ENCODE measurements around the gene SPIN2B. TPM values are rescaled to one million over a fixed set of nuclear protein-coding genes. Genes with fewer than 3 reads are reported as not detected.
"Not testable (repeated sequence)": the region's sequence is repeated elsewhere in the genome, so short reads cannot be mapped to it uniquely, and the experiment has no call there.

Gene SPIN2B
- total RNA-seq, 2 experiments from 2014 or later = 5.2 to 6.0 TPM

DNA sequence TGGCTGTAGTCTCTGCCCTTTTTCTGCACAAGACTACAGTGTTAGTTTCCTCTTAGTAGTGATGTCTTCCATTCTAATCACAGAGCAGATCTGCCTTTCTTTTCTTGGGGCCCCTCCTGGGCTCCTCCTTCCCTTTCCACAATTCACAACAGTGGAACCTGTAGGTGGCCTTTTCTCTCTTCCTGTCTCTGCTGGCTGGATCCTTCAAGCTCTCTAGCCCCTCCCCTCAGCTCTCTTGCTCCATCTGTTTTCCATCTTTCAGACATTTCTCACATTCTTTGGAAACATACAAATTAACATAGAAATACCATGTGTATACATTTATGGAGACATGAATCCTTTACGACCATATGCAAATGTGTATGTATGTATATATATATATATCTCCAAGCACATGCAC, 16.2 kb upstream of the SPIN2B start:
- intact Hi-C loops (cut with micrococcal nuclease) = no loop called here
- peaks cover 5% of the 10 kb centered on the region for H3K4me1 Mint-ChIP-seq (ENCODE audit: low read depth)
- no peaks in the 10 kb centered on the region for H3K9me3 Mint-ChIP-seq
- CTCF ChIA-PET = no interaction called here
- H3K4me3 Mint-ChIP-seq = no peak overlapping the region
- no peak for DNase-seq
- no peak overlapping the region for H3K27ac Mint-ChIP-seq
- H3K27me3 Mint-ChIP-seq = no peaks in the 10 kb centered on the region
- no peaks in the 10 kb centered on the region for H3K36me3 Mint-ChIP-seq (ENCODE audit: low read depth)
- ATAC-seq = no peak
- TF ChIP-seq, protein P1, sequence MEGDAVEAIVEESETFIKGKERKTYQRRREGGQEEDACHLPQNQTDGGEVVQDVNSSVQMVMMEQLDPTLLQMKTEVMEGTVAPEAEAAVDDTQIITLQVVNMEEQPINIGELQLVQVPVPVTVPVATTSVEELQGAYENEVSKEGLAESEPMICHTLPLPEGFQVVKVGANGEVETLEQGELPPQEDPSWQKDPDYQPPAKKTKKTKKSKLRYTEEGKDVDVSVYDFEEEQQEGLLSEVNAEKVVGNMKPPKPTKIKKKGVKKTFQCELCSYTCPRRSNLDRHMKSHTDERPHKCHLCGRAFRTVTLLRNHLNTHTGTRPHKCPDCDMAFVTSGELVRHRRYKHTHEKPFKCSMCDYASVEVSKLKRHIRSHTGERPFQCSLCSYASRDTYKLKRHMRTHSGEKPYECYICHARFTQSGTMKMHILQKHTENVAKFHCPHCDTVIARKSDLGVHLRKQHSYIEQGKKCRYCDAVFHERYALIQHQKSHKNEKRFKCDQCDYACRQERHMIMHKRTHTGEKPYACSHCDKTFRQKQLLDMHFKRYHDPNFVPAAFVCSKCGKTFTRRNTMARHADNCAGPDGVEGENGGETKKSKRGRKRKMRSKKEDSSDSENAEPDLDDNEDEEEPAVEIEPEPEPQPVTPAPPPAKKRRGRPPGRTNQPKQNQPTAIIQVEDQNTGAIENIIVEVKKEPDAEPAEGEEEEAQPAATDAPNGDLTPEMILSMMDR (IDR thresholded peaks at IDR 0.05) = no peak
- POLR2A ChIA-PET = no interaction called here

DNA sequence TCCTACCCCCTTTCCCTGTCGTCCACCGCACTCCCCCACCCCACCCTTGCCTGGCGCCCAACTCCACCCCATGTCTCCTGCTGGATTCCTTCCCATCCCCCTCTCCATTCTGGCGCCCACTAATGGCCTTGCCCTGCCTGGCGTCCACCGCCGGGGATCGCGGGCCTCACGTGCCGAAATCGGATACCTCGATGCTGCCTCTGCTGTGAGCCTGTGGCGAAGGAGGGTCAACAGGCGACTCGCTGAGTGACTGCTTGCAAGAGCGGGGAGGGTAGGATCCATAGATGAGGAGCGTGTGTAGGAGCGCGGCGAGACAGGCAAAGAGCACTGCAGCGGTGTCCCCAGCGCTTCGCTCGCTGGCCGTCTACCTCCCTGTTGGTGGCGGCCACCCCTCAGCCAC, 15.7 kb upstream of the SPIN2B start, which contains the start of gene SPIN2A:
SPIN2A (minus strand) TSS at position 325 of the 400 bp plus-strand sequence. CDS start 800 bp downstream, outside the sequence.
- H3K36me3 Mint-ChIP-seq (ENCODE audit: low read depth); H3K9me3 Mint-ChIP-seq; H3K4me1 Mint-ChIP-seq (ENCODE audit: low read depth); DNase-seq; H3K27ac Mint-ChIP-seq; ATAC-seq; POLR2A ChIA-PET; CTCF ChIA-PET; intact Hi-C loops (cut with micrococcal nuclease); H3K27me3 Mint-ChIP-seq; H3K4me3 Mint-ChIP-seq: not testable (repeated sequence)

DNA sequence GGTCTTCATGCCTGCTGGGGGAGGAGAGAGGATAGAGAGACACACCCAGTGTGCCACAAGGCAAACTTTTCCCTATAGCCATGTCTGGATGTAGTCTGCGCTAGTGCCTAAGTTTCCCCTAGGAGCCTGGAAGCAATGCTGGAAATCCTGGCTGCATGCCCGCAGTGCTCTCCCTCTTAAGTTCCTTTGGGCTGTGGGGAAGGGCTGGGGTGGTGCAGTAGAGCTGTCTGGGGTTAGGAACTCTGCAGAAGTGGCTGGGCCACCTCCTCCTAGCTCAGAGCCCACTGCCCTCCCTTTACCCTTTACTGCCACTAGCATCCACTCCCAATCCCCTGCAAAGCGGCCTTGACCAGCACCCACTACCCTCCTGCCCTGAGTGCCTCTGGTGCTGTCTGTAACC, 15.2 kb upstream of the SPIN2B start:
- H3K4me3 Mint-ChIP-seq; DNase-seq; POLR2A ChIA-PET; ATAC-seq; H3K36me3 Mint-ChIP-seq (ENCODE audit: low read depth); H3K27ac Mint-ChIP-seq; H3K9me3 Mint-ChIP-seq; H3K4me1 Mint-ChIP-seq (ENCODE audit: low read depth); CTCF ChIA-PET; H3K27me3 Mint-ChIP-seq; intact Hi-C loops (cut with micrococcal nuclease): not testable (repeated sequence)

DNA sequence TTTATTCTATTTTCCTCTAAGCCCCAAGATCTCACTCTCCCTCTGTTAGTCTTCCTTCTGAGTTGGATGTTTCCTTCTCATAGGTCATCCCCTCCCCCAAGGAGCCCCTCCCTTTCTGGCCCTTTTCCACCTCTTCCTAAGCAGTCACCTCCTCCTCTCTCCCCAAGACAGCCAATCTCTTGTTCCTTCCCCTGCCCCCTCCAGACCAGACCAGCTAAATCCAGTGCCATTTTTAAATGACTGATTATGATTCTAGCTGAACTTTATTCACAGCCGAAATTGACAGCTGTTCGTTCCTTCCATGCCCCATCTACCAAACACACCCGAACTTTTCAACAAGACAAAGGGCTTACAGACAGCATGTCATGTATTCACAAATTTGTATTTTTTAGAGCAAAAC, 13.9 kb upstream of the SPIN2B start:
- no peak overlapping the region for H3K4me3 Mint-ChIP-seq
- intact Hi-C loops (cut with micrococcal nuclease) = no loop called here
- H3K36me3 Mint-ChIP-seq (ENCODE audit: low read depth) = no peaks in the 10 kb centered on the region
- no peaks in the 10 kb centered on the region for H3K4me1 Mint-ChIP-seq (ENCODE audit: low read depth)
- POLR2A ChIA-PET = no interaction called here
- no peaks in the 10 kb centered on the region for H3K27me3 Mint-ChIP-seq
- ATAC-seq (no peak), DNase-seq (no peak)
- CTCF ChIA-PET = no interaction called here
- TF ChIP-seq, protein P1 (IDR thresholded peaks at IDR 0.05) = no peak
- no peaks in the 10 kb centered on the region for H3K9me3 Mint-ChIP-seq
- H3K27ac Mint-ChIP-seq = no peak overlapping the region

DNA sequence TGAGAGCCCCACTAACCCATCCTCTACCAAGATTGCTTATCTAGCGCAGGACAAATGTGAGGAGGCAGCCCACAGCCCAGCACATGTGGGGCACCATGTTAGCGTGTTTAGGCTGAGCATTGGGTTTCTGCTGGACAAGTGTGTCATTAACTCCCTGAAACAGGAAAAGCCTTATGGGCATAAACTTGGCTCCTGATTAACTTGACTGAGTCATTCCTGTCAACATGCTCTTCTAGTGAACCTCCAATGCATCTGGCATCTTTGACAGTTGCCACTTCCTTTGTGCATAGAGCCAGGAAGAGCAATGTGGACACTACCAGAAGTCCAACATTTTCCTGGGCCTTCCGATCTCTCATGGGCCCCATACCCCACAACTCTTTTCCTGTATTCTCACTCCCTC, 13.4 kb upstream of the SPIN2B start:
- no peak overlapping the region for H3K4me3 Mint-ChIP-seq
- no peak overlapping the region for H3K27ac Mint-ChIP-seq
- H3K36me3 Mint-ChIP-seq (ENCODE audit: low read depth) = no peaks in the 10 kb centered on the region
- H3K4me1 Mint-ChIP-seq (ENCODE audit: low read depth) = no peaks in the 10 kb centered on the region
- intact Hi-C loops (cut with micrococcal nuclease) = no loop called here
- no peaks in the 10 kb centered on the region for H3K27me3 Mint-ChIP-seq
- ChIA-PET POLR2A (no interaction called here), CTCF (no interaction called here)
- ATAC-seq (no peak), DNase-seq (no peak)
- no peaks in the 10 kb centered on the region for H3K9me3 Mint-ChIP-seq
- TF ChIP-seq, protein P1 (IDR thresholded peaks at IDR 0.05) = no peak

DNA sequence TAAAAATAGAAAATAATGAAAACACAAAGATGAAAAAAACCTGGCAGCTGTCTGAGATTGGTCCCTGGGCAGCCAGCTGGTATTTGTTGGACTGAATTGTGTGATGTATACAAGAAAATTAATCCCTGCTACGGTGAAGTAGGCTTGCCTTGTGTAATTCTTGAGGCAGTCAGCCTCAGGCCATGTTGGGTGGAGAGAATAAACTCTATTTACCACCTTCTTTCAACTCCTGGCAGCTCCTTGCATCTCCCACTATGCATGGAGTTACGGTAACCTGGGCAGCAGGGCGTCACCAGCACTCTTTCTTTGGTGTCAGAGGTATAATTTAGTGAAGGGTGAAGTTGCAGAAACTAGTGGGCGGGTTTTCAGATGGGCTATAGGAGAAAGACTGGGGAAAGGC, 12.4 kb upstream of the SPIN2B start:
- no peaks in the 10 kb centered on the region for H3K36me3 Mint-ChIP-seq (ENCODE audit: low read depth)
- H3K27me3 Mint-ChIP-seq = no peaks in the 10 kb centered on the region
- no peak overlapping the region for H3K4me3 Mint-ChIP-seq
- no peaks in the 10 kb centered on the region for H3K9me3 Mint-ChIP-seq
- ChIA-PET POLR2A (no interaction called here), CTCF (no interaction called here)
- H3K27ac Mint-ChIP-seq = no peak overlapping the region
- DNase-seq (no peak), ATAC-seq (no peak)
- TF ChIP-seq, protein P1 (IDR thresholded peaks at IDR 0.05) = no peak
- intact Hi-C loops (cut with micrococcal nuclease) = no loop called here
- H3K4me1 Mint-ChIP-seq (ENCODE audit: low read depth) = no peaks in the 10 kb centered on the region

DNA sequence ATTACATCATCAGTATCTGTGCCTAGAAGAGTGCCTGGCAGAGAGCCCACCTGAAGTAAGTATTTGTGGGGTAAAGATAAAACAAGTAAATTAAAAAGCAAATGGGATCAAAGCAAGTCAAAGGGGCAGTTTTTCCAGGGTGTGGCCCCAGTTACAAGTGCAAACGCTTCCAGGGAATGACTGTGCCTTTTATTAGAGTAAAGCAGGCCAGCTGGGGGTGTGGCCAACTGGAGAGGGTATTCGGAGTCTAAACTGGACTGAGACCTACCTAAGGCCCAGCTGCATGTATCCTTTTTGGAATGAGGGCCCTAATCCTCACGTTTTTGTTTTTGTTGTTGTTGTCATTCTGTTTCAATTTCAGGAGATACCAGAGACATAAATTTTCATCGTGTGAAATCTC, 11.9 kb upstream of the SPIN2B start:
- ATAC-seq; DNase-seq; H3K4me3 Mint-ChIP-seq; H3K27me3 Mint-ChIP-seq; POLR2A ChIA-PET; H3K36me3 Mint-ChIP-seq (ENCODE audit: low read depth); H3K4me1 Mint-ChIP-seq (ENCODE audit: low read depth); H3K27ac Mint-ChIP-seq; intact Hi-C loops (cut with micrococcal nuclease); CTCF ChIA-PET; H3K9me3 Mint-ChIP-seq: not testable (repeated sequence)

Measured in activated CD8-positive, alpha-beta T cell treated with anti-CD3 and anti-CD28 coated beads for 36 hours (primary cell).